Measurements from ENCODE around the gene DAB2. TPM values are rescaled to one million over a fixed set of nuclear protein-coding genes. Genes with fewer than 3 reads are reported as not detected.

The DAB2 gene
- total and polyA plus RNA-seq, 2 donors (not counting 1 experiment from before 2014, with no cell fraction given), result 0.03 to 0.47 TPM

DNA sequence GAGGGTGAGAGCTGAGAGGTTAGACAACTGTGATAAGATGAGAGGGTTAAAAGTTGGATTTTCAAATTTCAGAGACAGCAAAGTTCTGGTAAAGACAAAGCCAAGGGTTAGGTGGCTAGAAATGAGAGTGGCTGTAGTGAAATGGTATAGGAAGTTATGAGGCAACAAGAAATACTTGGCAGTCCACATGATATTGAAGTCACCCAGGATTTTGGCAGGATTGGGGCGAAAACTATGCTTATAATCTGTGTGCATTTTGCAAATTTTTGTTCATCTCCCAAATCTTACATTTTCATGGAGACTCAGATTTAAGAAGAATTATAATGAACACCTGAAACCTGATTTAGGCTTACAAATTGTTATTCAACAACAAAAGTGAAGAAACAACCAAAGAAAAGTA is 96.0 kb downstream of the DAB2 start:
- WGBS (ENCODE audit: insufficient coverage), result 80% methylated on average over 1 of the region's 1 CpG
- no peaks in the 10 kb centered on the region for H3K4me1 Mint-ChIP-seq
- Histone ChIP-seq H3K9me3 (ENCODE audit: control extremely low read depth in 1 of 3, control insufficient read depth in 2 of 3, insufficient read depth in 1 of 3, low read length in 2 of 3) (peaks cover 0 to 5% (median 0%) of the 10 kb centered on the region in 3 donors), H3K27ac (ENCODE audit: low read length in 2 of 2) (no peak overlapping the region), H3K36me3 (replicated peaks in 1 of 2; ENCODE audit: control extremely low read depth in 1 of 2, control insufficient read depth in 1 of 2, extremely low read depth in 1 of 2, insufficient read depth in 2 of 2, low read length in 1 of 2) (no peaks in the 10 kb centered on the region), H3K4me3 (ENCODE audit: control extremely low read depth in 1 of 5, extremely low read depth in 1 of 5, insufficient read depth in 1 of 5, low read depth in 2 of 5, low read length in 4 of 5) (no peak overlapping the region), H2AFZ (ENCODE audit: insufficient read depth, low read depth, low read length, poor library complexity, severe bottlenecking) (no peak overlapping the region), H3K4me2 (replicated peaks; ENCODE audit: low read depth, low read length, poor library complexity, severe bottlenecking) (no peak overlapping the region), H3K4me1 (ENCODE audit: control insufficient read depth in 2 of 2, insufficient read depth in 2 of 2, low read length in 2 of 2) (no peaks in the 10 kb centered on the region), H3K27me3 (replicated peaks in 1 of 4; ENCODE audit: control extremely low read depth in 1 of 4, control insufficient read depth in 3 of 4, insufficient read depth in 4 of 4, low read length in 3 of 4) (no peaks in the 10 kb centered on the region), H3K79me2 (ENCODE audit: control insufficient read depth, insufficient read depth, low read length) (no peaks in the 10 kb centered on the region), H3K9ac (ENCODE audit: low read length) (no peak overlapping the region), H4K20me1 (ENCODE audit: control insufficient read depth, insufficient read depth, low read length, poor library complexity, severe bottlenecking) (no peaks in the 10 kb centered on the region)
- DNase-seq (no peak), ATAC-seq (ENCODE audit: low read depth) (no peak)
- H3K4me3 Mint-ChIP-seq, result no peak overlapping the region
- no peaks in the 10 kb centered on the region for H3K9me3 Mint-ChIP-seq (ENCODE audit: insufficient read depth)
- TF ChIP-seq, protein P1, sequence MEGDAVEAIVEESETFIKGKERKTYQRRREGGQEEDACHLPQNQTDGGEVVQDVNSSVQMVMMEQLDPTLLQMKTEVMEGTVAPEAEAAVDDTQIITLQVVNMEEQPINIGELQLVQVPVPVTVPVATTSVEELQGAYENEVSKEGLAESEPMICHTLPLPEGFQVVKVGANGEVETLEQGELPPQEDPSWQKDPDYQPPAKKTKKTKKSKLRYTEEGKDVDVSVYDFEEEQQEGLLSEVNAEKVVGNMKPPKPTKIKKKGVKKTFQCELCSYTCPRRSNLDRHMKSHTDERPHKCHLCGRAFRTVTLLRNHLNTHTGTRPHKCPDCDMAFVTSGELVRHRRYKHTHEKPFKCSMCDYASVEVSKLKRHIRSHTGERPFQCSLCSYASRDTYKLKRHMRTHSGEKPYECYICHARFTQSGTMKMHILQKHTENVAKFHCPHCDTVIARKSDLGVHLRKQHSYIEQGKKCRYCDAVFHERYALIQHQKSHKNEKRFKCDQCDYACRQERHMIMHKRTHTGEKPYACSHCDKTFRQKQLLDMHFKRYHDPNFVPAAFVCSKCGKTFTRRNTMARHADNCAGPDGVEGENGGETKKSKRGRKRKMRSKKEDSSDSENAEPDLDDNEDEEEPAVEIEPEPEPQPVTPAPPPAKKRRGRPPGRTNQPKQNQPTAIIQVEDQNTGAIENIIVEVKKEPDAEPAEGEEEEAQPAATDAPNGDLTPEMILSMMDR (IDR thresholded peaks at IDR 0.05), result no peak
- no peak for TF ChIP-seq EZH2 (IDR thresholded peaks at IDR 0.05; ENCODE audit: borderline replicate concordance, insufficient read depth, low read depth, low read length, poor library complexity, severe bottlenecking)
- intact Hi-C loops (cut with micrococcal nuclease), result no loop called here
- H3K27ac Mint-ChIP-seq, result no peak overlapping the region
- ChIA-PET POLR2A (no interaction called here), CTCF (no interaction called here)
- peaks cover 2% of the 10 kb centered on the region for H3K27me3 Mint-ChIP-seq

DNA sequence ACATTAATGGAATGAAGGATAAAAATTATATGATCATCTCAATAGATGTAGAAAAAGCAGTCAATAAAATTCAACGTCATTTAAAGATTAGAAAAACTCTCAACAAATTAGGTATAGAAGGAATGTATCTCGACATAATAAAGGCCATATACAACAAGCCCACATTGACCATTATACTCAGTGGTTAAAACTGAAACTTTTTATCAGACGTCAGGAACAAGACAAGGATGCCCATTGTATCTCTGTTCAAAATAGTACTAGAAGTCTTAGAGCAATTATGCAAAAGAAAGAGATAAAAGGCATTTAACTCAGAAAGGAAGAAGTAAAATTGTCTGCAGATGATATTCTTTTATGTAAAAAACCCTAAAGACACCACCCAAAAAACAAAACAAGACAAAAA is 101.2 kb downstream of the DAB2 start:
- H3K4me1 ChIP-seq (ENCODE audit: control insufficient read depth in 2 of 2, insufficient read depth in 2 of 2, low read length in 2 of 2), result no peaks in the 10 kb centered on the region
- peaks cover 14% of the 10 kb centered on the region for H3K27me3 Mint-ChIP-seq
- no peaks in the 10 kb centered on the region for H3K36me3 ChIP-seq (replicated peaks in 1 of 2; ENCODE audit: control extremely low read depth in 1 of 2, control insufficient read depth in 1 of 2, extremely low read depth in 1 of 2, insufficient read depth in 2 of 2, low read length in 1 of 2)
- H3K27me3 ChIP-seq (replicated peaks in 1 of 4; ENCODE audit: control extremely low read depth in 1 of 4, control insufficient read depth in 3 of 4, insufficient read depth in 4 of 4, low read length in 3 of 4), result peaks cover 0 to 6% (median 6%) of the 10 kb centered on the region in 4 experiments
- no peak for ATAC-seq (ENCODE audit: low read depth)
- ChIA-PET POLR2A (no interaction called here), CTCF (no interaction called here)
- peaks cover 0 to 7% (median 0%) of the 10 kb centered on the region in 3 donors for H3K9me3 ChIP-seq (ENCODE audit: control extremely low read depth in 1 of 3, control insufficient read depth in 2 of 3, insufficient read depth in 1 of 3, low read length in 2 of 3)
- H3K27ac ChIP-seq (ENCODE audit: low read length in 2 of 2), result no peak overlapping the region
- no peak overlapping the region for H3K4me3 ChIP-seq (ENCODE audit: control extremely low read depth in 1 of 5, extremely low read depth in 1 of 5, insufficient read depth in 1 of 5, low read depth in 2 of 5, low read length in 4 of 5)
- H3K79me2 ChIP-seq (ENCODE audit: control insufficient read depth, insufficient read depth, low read length), result no peaks in the 10 kb centered on the region
- H2AFZ ChIP-seq (ENCODE audit: insufficient read depth, low read depth, low read length, poor library complexity, severe bottlenecking), result no peak overlapping the region
- no peak overlapping the region for H3K4me2 ChIP-seq (replicated peaks; ENCODE audit: low read depth, low read length, poor library complexity, severe bottlenecking)
- TF ChIP-seq, protein P1 (IDR thresholded peaks at IDR 0.05), result no peak
- TF ChIP-seq EZH2 (IDR thresholded peaks at IDR 0.05; ENCODE audit: borderline replicate concordance, insufficient read depth, low read depth, low read length, poor library complexity, severe bottlenecking), result no peak
- H3K4me1 Mint-ChIP-seq, result no peaks in the 10 kb centered on the region
- H3K4me3 Mint-ChIP-seq, result no peak overlapping the region
- DNase-seq, result no peak
- intact Hi-C loops (cut with micrococcal nuclease), result no loop called here
- no peaks in the 10 kb centered on the region for H4K20me1 ChIP-seq (ENCODE audit: control insufficient read depth, insufficient read depth, low read length, poor library complexity, severe bottlenecking)
- no peak overlapping the region for H3K9ac ChIP-seq (ENCODE audit: low read length)
- H3K9me3 Mint-ChIP-seq (ENCODE audit: insufficient read depth), result no peaks in the 10 kb centered on the region
- no peak overlapping the region for H3K27ac Mint-ChIP-seq
- no CpG with 5 or more reads among the region's 3 CpGs for WGBS (ENCODE audit: insufficient coverage)

Other genes starting within 250 kb of the DAB2 start
- gene FYB1, start 205.4 kb downstream of the DAB2 start, total RNA-seq, result 1.00 and 1.3 TPM in 2 replicates
- gene FYB1, start 205.4 kb downstream of the DAB2 start, polyA plus RNA-seq, result 1.4 and 4.2 TPM in 2 replicates
- not detected in 2 replicates for gene C9, start 60.5 kb downstream of the DAB2 start, total RNA-seq
- not detected in 2 replicates for gene C9, start 60.5 kb downstream of the DAB2 start, polyA plus RNA-seq